HG03097 (cell line): Measurements from ENCODE around the gene REG3A.

ENCODE experiments used
- ATAC-seq: cut with Tn5 transposase; IDR thresholded peaks from one replicate; pipeline ENCODE4 v1.9.1; 2021; ENCODE audit not compliant: unreplicated experiment, low FRiP score

The REG3A gene

DNA sequence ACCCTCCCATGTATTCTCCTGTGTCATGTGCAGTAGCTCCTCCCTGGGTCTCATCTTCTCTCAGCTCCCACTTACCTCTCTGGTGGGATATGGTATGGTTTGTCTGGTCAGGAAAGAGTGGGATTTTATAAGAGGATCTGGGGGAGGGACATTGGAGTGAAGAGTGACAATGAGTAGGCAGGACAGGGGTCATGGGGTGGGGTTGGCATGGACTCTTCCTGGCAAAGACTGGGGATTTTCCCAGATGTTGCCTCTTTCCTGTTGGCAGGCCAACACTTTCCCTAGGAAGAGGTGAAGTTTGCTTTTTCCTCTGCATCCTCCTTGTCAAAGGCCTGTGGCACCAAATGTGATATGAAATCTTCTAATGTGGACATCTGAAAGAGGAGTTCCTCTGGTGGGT is at the start of gene REG3A:
Gene REG3A (minus strand): TSS at position 101 of the 400 bp plus-strand sequence. CDS start 348 bp downstream, outside the sequence.
- ATAC-seq: no peak

- ATAC-seq: no peak
These were observed 41.2 kb upstream of the REG3A start for GRCh38 chr2:79200762-79201161.

GRCh38 chr2:79191816-79192215 is 32.3 kb upstream of the REG3A start:
- ATAC-seq: no peak

GRCh38 chr2:79191081-79191480 is 31.5 kb upstream of the REG3A start:
- no peak for ATAC-seq

DNA sequence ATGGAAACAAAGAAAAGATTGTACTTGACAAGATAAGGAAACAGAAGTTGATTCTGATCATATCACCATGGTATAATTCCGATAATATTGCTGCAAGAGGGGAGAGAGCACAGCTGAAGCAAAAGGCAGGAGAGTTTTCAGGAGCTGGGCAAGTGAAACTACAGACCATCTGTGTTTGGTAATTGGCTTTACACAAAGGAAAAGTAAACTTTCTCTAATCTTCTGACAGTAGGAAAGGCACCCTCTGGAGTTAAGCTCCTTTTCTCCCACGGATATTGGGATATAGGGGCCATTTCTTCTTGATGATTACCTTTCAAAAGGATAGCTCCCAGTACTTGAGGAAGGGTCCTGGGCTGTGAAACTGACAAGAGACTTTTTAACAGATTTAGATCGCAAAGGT is 29.9 kb upstream of the REG3A start:
- ATAC-seq: no peak

GRCh38 chr2:79181617-79182016 is 22.1 kb upstream of the REG3A start:
- no peak for ATAC-seq

DNA sequence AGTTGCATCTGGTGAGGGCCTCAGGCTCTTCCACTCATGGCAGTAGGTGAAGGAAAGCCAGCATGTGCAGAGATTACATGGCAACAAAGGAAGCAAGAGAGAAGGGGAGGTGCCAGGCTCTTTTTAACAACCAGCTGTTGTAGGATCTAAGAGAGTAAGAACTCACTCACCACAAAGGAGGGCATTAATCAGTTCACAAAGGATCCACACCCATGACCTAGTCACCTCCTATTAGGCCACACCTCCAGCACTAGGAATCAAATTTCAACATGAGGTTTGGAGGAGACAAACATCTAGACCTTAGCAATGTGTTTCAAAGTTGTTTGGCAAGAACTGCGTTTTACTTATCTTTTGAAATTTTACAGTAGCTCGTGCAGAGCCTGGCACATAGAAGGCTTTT is 20.5 kb upstream of the REG3A start:
- no peak for ATAC-seq

DNA sequence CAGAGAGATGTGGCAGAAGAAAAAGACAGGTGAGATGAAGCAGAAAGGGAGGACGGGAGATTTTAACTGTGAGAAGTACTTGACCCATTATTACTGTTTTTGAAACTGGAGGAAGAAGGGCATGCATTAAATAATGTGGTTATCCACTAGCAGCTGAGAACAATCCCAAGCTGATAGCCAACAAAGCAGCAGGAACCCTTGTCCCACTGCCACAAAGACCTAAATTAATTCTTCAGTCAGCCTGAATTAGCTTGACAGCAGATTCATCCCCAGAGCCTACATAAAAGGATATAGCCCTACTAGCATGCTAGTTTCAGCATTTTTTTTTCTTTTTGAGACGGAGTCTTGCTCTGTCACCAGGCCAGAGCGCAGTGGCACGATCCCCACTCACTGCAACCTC is 19.5 kb upstream of the REG3A start:
- ATAC-seq: no peak

DNA sequence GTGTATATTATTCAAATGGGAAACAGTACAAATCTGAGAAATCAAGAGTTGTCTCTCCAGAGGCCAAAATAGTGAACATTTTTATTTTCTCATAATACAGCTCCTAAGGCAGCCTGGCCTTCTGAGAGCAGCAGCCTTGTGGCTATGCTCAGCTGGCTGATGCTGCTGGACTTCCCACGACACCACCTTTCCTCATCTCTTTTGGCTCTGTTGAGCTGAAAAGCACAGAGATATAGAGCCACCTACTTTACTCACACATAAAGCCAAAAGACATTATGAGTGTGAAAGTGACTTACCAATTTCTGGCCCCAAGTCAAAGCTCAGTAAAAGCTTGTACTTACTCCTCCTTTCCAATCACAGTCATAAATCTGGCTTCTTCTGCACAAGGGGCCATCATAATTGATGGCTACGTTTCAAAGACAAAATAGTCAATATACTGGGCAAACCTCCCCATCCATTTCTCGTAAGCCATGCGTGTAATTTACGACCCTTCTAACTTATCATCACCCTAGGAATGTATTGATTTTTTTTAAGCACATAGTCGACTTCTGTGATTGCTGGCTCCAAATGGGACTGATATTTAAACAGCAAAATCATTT is 18.6 kb upstream of the REG3A start:
- no peak for ATAC-seq

- no peak for ATAC-seq
These were observed 11.9 kb upstream of the REG3A start for GRCh38 chr2:79171348-79171958.

GRCh38 chr2:79162801-79163200 is 3.2 kb upstream of the REG3A start:
- ATAC-seq: no peak

GRCh38 chr2:79162132-79162531 is 2.6 kb upstream of the REG3A start:
- ATAC-seq: no peak

GRCh38 chr2:79159030-79159429 is 523 bp downstream of the REG3A start:
- no peak for ATAC-seq

GRCh38 chr2:79155826-79156476 is 3.6 kb downstream of the REG3A start:
- no peak for ATAC-seq

DNA sequence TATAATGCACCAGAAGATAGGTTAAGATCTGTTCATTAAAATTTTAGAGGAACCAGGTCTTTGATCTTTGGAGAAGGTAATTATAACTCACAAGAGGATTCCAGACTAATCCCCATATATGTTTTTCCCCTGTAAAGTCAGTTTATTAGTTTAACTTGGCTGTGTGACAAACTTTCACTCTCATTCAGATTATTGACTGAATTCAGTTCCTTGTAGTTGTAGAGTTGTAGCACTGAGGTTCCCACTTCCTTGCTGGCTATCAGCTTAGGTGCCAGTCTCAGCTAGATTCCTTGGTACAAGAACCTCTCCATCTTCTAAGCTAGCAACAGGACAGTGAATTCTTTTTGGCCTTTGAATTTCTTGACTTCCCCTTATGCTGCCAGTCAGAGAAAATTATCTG is 20.1 kb downstream of the REG3A start:
- no peak for ATAC-seq

- ATAC-seq: no peak
These were observed 21.2 kb downstream of the REG3A start for GRCh38 chr2:79138385-79138784.

DNA sequence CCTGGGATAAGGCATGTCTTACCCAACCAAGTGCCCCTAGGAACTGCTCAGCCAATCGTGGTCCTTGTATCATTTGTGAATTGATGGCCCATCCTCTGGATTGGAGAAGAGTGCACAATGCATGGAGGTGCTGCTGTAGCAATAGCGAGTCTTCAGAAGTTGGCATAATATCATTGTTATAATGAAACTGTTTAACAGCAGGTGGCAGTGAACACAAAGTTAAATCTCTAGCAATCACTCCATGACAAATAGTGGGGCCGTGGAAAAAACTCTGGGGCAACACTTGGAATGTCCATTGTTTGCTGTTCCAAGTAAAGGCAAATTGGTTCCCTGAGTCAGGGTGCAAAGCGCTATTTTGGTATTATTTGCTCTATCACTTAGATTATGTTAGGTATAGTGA is 27.9 kb downstream of the REG3A start:
- ATAC-seq: no peak

DNA sequence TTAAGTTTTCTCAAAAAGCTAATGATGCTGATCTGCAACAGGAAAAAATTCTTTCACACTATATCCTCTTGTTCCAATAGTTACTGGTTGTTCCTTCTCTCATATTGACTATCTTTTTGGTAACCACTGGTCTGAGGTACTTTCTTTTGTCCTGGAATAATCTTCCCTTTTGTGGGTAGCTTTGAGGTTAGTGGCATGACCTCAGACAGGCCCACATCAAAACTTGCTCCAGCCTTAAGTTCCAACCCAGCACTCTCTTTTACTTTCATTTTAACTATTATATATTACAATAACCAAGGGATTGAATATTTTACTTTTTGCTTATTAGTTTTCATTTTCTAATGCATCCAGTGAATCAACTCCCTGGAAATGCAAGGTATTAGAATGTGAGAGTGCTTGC is 29.7 kb downstream of the REG3A start:
- ATAC-seq: no peak

DNA sequence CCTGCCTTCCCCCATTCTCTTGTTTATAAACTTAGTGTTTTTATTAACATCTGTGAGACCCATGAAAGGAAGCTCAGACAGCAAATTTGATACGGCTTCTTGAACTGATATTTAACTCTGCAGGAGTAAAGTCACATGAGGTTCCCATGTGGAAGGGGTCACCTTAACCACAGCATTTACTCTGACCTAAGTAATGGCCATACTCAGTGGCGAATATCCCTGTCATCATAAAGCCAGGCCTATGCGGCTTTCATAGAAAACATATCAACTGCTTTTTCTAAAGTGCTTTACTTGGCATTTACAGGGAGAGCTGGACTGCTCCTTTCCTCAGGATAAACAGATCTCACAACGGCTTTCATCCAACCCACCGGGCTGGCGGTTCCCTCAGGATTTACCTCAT is 30.3 kb downstream of the REG3A start:
- ATAC-seq: no peak

GRCh38 chr2:79128406-79128805 is 31.1 kb downstream of the REG3A start:
- no peak for ATAC-seq

DNA sequence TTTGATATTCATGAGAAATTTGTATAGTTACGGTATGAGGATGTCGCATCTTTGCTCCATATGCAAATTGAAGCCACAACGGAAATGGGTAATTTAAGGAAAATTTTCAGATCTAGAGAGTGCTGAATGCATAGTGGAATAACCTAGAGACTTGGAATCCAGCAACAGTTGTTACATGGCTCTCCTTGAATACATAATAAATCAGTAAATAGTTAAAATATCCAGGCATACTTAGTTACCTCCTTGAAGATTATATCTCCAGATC is 33.9 kb downstream of the REG3A start:
- no peak for ATAC-seq

GRCh38 chr2:79124907-79125720 is 34.4 kb downstream of the REG3A start:
- ATAC-seq: no peak
